Activated CD4-positive, alpha-beta T cell treated with anti-CD3 and anti-CD28 coated beads for 36 hours (primary cell): Measurements from ENCODE around the gene C1orf174. TPM values are rescaled to one million over a fixed set of nuclear protein-coding genes. Genes with fewer than 3 reads are reported as not detected.
A peak's percentile ranks its signal among the peaks of the same experiment; 100 is the strongest.

ENCODE experiments used
- ATAC-seq: fragments of 200-7000 bp; cut with Tn5 transposase; one replicate; pipeline ENCODE4 v1.10.0; 2021; ENCODE audit warnings: mild to moderate bottlenecking, moderate library complexity
- CTCF ChIA-PET: fragments of 350-600 bp; sonication (Branson Sonifier 250); formaldehyde crosslinking; loops from one replicate; lab custom pipeline; 2021; ENCODE audit warnings: antibody characterized with exemption; lab: Charles Lee
- POLR2A ChIA-PET: fragments of 350-600 bp; sonication (Branson Sonifier 250); formaldehyde crosslinking; loops from one replicate; lab custom pipeline; 2021; ENCODE audit warnings: antibody characterized with exemption, inconsistent platforms; lab: Charles Lee
- DNase-seq: peaks from one replicate; pipeline ENCODE4 v3.0.0-alpha.2; 2020
- H3K27ac Mint-ChIP-seq: one replicate; pipeline ENCODE4 v1.8.0; 2021; ENCODE audit warnings: mixed read lengths
- H3K27me3 Mint-ChIP-seq: one replicate; pipeline ENCODE4 v1.8.0; 2021; ENCODE audit warnings: mixed read lengths
- H3K36me3 Mint-ChIP-seq: one replicate; pipeline ENCODE4 v1.8.0; 2021; ENCODE audit warnings: low read depth, mixed read lengths
- H3K4me1 Mint-ChIP-seq: one replicate; pipeline ENCODE4 v1.8.0; 2021; ENCODE audit warnings: mixed read lengths
- H3K4me3 Mint-ChIP-seq: one replicate; pipeline ENCODE4 v1.8.0; 2021; ENCODE audit warnings: mild to moderate bottlenecking, moderate library complexity, mixed read lengths
- H3K9me3 Mint-ChIP-seq: one replicate; pipeline ENCODE4 v1.8.0; 2021; ENCODE audit warnings: low read depth, mixed read lengths
- intact Hi-C, 2 experiments: fragments of 100-400 bp; cut with DNase I in 1 of 2; cut with micrococcal nuclease in 1 of 2; formaldehyde crosslinking; loops; one replicate each; pipeline versions ENCODE4 v1.14.2 to v1.15.1; 2022 to 2024; cut with DNase I, micrococcal nuclease
- total RNA-seq, 2 experiments: library from RNA; stranded (reverse); gene quantifications; one replicate each; pipeline ENCODE4 v1.2.3, GENCODE V29; 2021

Gene C1orf174
- total RNA-seq, 2 experiments from 2014 or later = 39.8 to 49.4 TPM

- peak overlapping the region; percentile 87 for H3K4me3 Mint-ChIP-seq
- intact Hi-C loops = no loop called here
- ChIA-PET CTCF (interaction anchor here (2.7 kb wide), 1 partner anchor 8 kb away, joined by 7 read pairs; no protein-coding TSS in a partner anchor), POLR2A (interaction anchor here (1.6 kb wide), 1 partner anchor 42 kb away, joined by 4 read pairs; the partner anchor contains the start of genes CEP104 and DFFB)
- no peaks in the 10 kb centered on the region for H3K27me3 Mint-ChIP-seq
- peaks cover 31% of the 10 kb centered on the region for H3K36me3 Mint-ChIP-seq
- ATAC-seq (no peak), DNase-seq (no peak)
- peaks cover 11% of the 10 kb centered on the region for H3K9me3 Mint-ChIP-seq
- H3K27ac Mint-ChIP-seq = peak overlapping the region; percentile 77
- H3K4me1 Mint-ChIP-seq = peaks cover 51% of the 10 kb centered on the region
These were observed 898 bp downstream of the C1orf174 start for GRCh38 chr1:3898994-3899753.

GRCh38 chr1:3898475-3898735 lies 1.7 kb downstream of the C1orf174 start:
- no peak for ATAC-seq
- Mint-ChIP-seq H3K4me3 (peak overlapping the region; percentile 17), H3K4me1 (peaks cover 45% of the 10 kb centered on the region), H3K9me3 (peaks cover 11% of the 10 kb centered on the region), H3K36me3 (peaks cover 33% of the 10 kb centered on the region), H3K27me3 (no peaks in the 10 kb centered on the region), H3K27ac (no peak overlapping the region)
- intact Hi-C loops = no loop called here
- no peak for DNase-seq
- POLR2A ChIA-PET = no interaction called here
- CTCF ChIA-PET = interaction anchor here (2.7 kb wide), 1 partner anchor 8 kb away, joined by 7 read pairs; no protein-coding TSS in a partner anchor

GRCh38 chr1:3896396-3897000 lies 3.6 kb downstream of the C1orf174 start:
- intact Hi-C loops = no loop called here
- peaks cover 11% of the 10 kb centered on the region for H3K9me3 Mint-ChIP-seq
- CTCF ChIA-PET = no interaction called here
- H3K4me1 Mint-ChIP-seq = peaks cover 38% of the 10 kb centered on the region
- H3K36me3 Mint-ChIP-seq = peaks cover 39% of the 10 kb centered on the region
- POLR2A ChIA-PET = no interaction called here
- DNase-seq = no peak
- H3K27ac Mint-ChIP-seq = no peak overlapping the region
- ATAC-seq = no peak
- no peak overlapping the region for H3K4me3 Mint-ChIP-seq
- H3K27me3 Mint-ChIP-seq = no peaks in the 10 kb centered on the region

- CTCF ChIA-PET = no interaction called here
- no peak for DNase-seq
- peaks cover 42% of the 10 kb centered on the region for H3K36me3 Mint-ChIP-seq
- H3K9me3 Mint-ChIP-seq = peaks cover 11% of the 10 kb centered on the region
- no peak overlapping the region for H3K4me3 Mint-ChIP-seq
- H3K27ac Mint-ChIP-seq = no peak overlapping the region
- POLR2A ChIA-PET = no interaction called here
- peaks cover 40% of the 10 kb centered on the region for H3K4me1 Mint-ChIP-seq
- no peak for ATAC-seq
- no peaks in the 10 kb centered on the region for H3K27me3 Mint-ChIP-seq
- intact Hi-C loops = no loop called here
These were observed 4.1 kb downstream of the C1orf174 start for GRCh38 chr1:3895951-3896325.

GRCh38 chr1:3895279-3895950 lies 4.7 kb downstream of the C1orf174 start:
- Mint-ChIP-seq H3K27me3 (no peaks in the 10 kb centered on the region), H3K27ac (no peak overlapping the region), H3K4me1 (peaks cover 45% of the 10 kb centered on the region), H3K4me3 (no peak overlapping the region), H3K9me3 (peaks cover 11% of the 10 kb centered on the region), H3K36me3 (peaks cover 47% of the 10 kb centered on the region)
- ChIA-PET POLR2A (no interaction called here), CTCF (no interaction called here)
- intact Hi-C loops = no loop called here
- DNase-seq = no peak
- no peak for ATAC-seq

- peaks cover 53% of the 10 kb centered on the region for H3K36me3 Mint-ChIP-seq
- intact Hi-C loops = no loop called here
- H3K27me3 Mint-ChIP-seq = no peaks in the 10 kb centered on the region
- H3K4me3 Mint-ChIP-seq = no peak overlapping the region
- H3K9me3 Mint-ChIP-seq = peaks cover 11% of the 10 kb centered on the region
- no peak overlapping the region for H3K27ac Mint-ChIP-seq
- H3K4me1 Mint-ChIP-seq = peaks cover 52% of the 10 kb centered on the region
- ChIA-PET CTCF (no interaction called here), POLR2A (no interaction called here)
- DNase-seq (no peak), ATAC-seq (no peak)
These were observed 5.3 kb downstream of the C1orf174 start for GRCh38 chr1:3894626-3895278.

- H3K27ac Mint-ChIP-seq = no peak overlapping the region
- H3K9me3 Mint-ChIP-seq = peaks cover 8% of the 10 kb centered on the region
- intact Hi-C loops = no loop called here
- CTCF ChIA-PET = no interaction called here
- H3K4me1 Mint-ChIP-seq = peaks cover 45% of the 10 kb centered on the region
- ATAC-seq (no peak), DNase-seq (no peak)
- H3K27me3 Mint-ChIP-seq = no peaks in the 10 kb centered on the region
- POLR2A ChIA-PET = no interaction called here
- H3K36me3 Mint-ChIP-seq = peaks cover 52% of the 10 kb centered on the region
- no peak overlapping the region for H3K4me3 Mint-ChIP-seq
These were observed 6.9 kb downstream of the C1orf174 start for GRCh38 chr1:3893190-3893589.

GRCh38 chr1:3892748-3893147 lies 7.3 kb downstream of the C1orf174 start:
- Mint-ChIP-seq H3K4me1 (peaks cover 43% of the 10 kb centered on the region), H3K9me3 (peaks cover 4% of the 10 kb centered on the region), H3K27me3 (no peaks in the 10 kb centered on the region), H3K27ac (no peak overlapping the region), H3K4me3 (no peak overlapping the region), H3K36me3 (peaks cover 52% of the 10 kb centered on the region)
- no peak for DNase-seq
- ATAC-seq = no peak
- ChIA-PET CTCF (no interaction called here), POLR2A (no interaction called here)
- intact Hi-C loops = no loop called here

- Mint-ChIP-seq H3K4me3 (no peak overlapping the region), H3K36me3 (peaks cover 45% of the 10 kb centered on the region), H3K27ac (peak overlapping the region; percentile 37), H3K4me1 (peaks cover 33% of the 10 kb centered on the region), H3K9me3 (no peaks in the 10 kb centered on the region), H3K27me3 (no peaks in the 10 kb centered on the region)
- ChIA-PET POLR2A (no interaction called here), CTCF (interaction anchor here (0.7 to 1.6 kb wide), 3 partner anchors 8 to 155 kb away, joined by 3 to 7 read pairs (median 3); partner anchors contain the start of gene C1orf174)
- DNase-seq (no peak), ATAC-seq (no peak)
- intact Hi-C loops = loop anchor here (2.0 kb wide), 1 partner anchor 35 kb away; the partner anchor contains the start of genes CEP104 (in 2 of the 2) and DFFB (in 2 of the 2)
These were observed 8.7 kb downstream of the C1orf174 start for GRCh38 chr1:3891329-3891865.

GRCh38 chr1:3890389-3891328 lies 9.4 kb downstream of the C1orf174 start:
- H3K4me3 Mint-ChIP-seq = no peak overlapping the region
- H3K27me3 Mint-ChIP-seq = no peaks in the 10 kb centered on the region
- intact Hi-C loops = loop anchor here (2.0 kb wide), 1 partner anchor 34 kb away; the partner anchor contains the start of genes CEP104 (in 2 of the 2) and DFFB (in 2 of the 2)
- ChIA-PET CTCF (interaction anchor here (0.7 to 1.6 kb wide), 3 partner anchors 9 to 154 kb away, joined by 3 to 7 read pairs (median 3); partner anchors contain the start of gene C1orf174), POLR2A (no interaction called here)
- no peak for DNase-seq
- peaks cover 39% of the 10 kb centered on the region for H3K36me3 Mint-ChIP-seq
- H3K4me1 Mint-ChIP-seq = peaks cover 30% of the 10 kb centered on the region
- no peaks in the 10 kb centered on the region for H3K9me3 Mint-ChIP-seq
- H3K27ac Mint-ChIP-seq = peak overlapping the region; percentile 83
- ATAC-seq = peak; percentile 87
